K562 (cell line): ENCODE data around the gene ENDOG. TPM values are rescaled to one million over a fixed set of nuclear protein-coding genes. Genes with fewer than 3 reads are reported as not detected.

Source experiments
- E2F4 ChIP-seq: sonication (generic); formaldehyde crosslinking; IDR thresholded peaks from 2 replicates; pipeline ENCODE4 v1.8.0; 2022; ENCODE audit warnings: mild to moderate bottlenecking, low read depth, missing genetic modification reagents
- FOXJ3 ChIP-seq: sonication (generic); formaldehyde crosslinking; IDR thresholded peaks from 2 replicates; pipeline ENCODE4 v1.4.0; 2020; ENCODE audit warnings: mild to moderate bottlenecking, missing genetic modification reagents
- HES1 ChIP-seq: fragments of 450-650 bp; IDR thresholded peaks from 2 replicates; pipeline ENCODE4 v1.6.1; 2016; ENCODE audit warnings: low read depth, mild to moderate bottlenecking, moderate library complexity
- HNRNPK ChIP-seq: fragments of 200-400 bp; formaldehyde crosslinking; IDR thresholded peaks from one replicate; pipeline ENCODE4 v1.6.1; 2018; ENCODE audit warnings: mild to moderate bottlenecking, low read depth, low read length; ENCODE audit not compliant: poor library complexity, severe bottlenecking
- KDM5B ChIP-seq: fragments of 200-600 bp; sonication (generic); IDR thresholded peaks from 2 replicates; pipeline ENCODE4 v1.6.1; 2012; ENCODE audit warnings: low read depth, mild to moderate bottlenecking, moderate library complexity, low read length, control low read depth, inconsistent platforms; ENCODE audit not compliant: insufficient replicate concordance
- MED1 ChIP-seq: sonication (generic); formaldehyde crosslinking; IDR thresholded peaks from 2 replicates; pipeline ENCODE4 v1.8.1; 2023; ENCODE audit warnings: missing genetic modification reagents, borderline replicate concordance
- NRF1 ChIP-seq, 2 experiments: fragments of 450-650 bp; IDR thresholded peaks in 1 of 2; conservative IDR thresholded peaks in 1 of 2; 2 replicates each; pipeline ENCODE4 v1.6.1; 2014; ENCODE audit warnings: mild to moderate bottlenecking in 2 of 2
- RUNX1 ChIP-seq: sonication (generic); IDR thresholded peaks from 2 replicates; pipeline ENCODE4 v1.6.1; 2016; ENCODE audit warnings: antibody characterized with exemption, low read depth
- SIN3A ChIP-seq, 2 experiments: fragments of 150-350 bp in 1 of 2; IDR thresholded peaks; 2 replicates each; pipeline ENCODE4 v1.6.1; 2011 to 2016; ENCODE audit warnings: borderline replicate concordance in 2 of 2, low read depth in 2 of 2, low read length in 2 of 2, mild to moderate bottlenecking in 2 of 2, moderate library complexity in 2 of 2; ENCODE audit not compliant: control insufficient read depth in 1 of 2
- SRF ChIP-seq, 2 experiments: fragments of 250-450, 450-650 bp in 1 of 2; sonication (Bioruptor Pico) in 1 of 2; sonication (generic) in 1 of 2; formaldehyde crosslinking; IDR thresholded peaks; 2 replicates each; pipeline versions ENCODE4 v1.5.0 to v1.5.1; 2020 to 2022; ENCODE audit warnings: mild to moderate bottlenecking in 1 of 2, missing genetic modification reagents in 1 of 2
- TAF7 ChIP-seq: fragments of 450-650 bp; IDR thresholded peaks from 2 replicates; pipeline ENCODE4 v1.6.1; 2016; ENCODE audit warnings: missing genetic modification characterization, missing compliant biosample characterization
- TFAP4 ChIP-seq: sonication (generic); formaldehyde crosslinking; IDR thresholded peaks from 2 replicates; pipeline ENCODE4 v1.8.0; 2022; ENCODE audit warnings: missing genetic modification reagents, mild to moderate bottlenecking, moderate library complexity, borderline replicate concordance
- ZFP30 ChIP-seq: fragments of 250-450 bp; sonication (Bioruptor Pico); IDR thresholded peaks from 2 replicates; pipeline ENCODE4 v1.8.0; 2022; ENCODE audit warnings: moderate library complexity, mild to moderate bottlenecking, inconsistent platforms, borderline replicate concordance
- polyA plus RNA-seq, 8 experiments: library from polyadenylated mRNA; depleted of rRNA in 4 of 8; stranded (reverse) in 5 of 8; unstranded in 3 of 8; fragments of >200 nt; fragmentation: Nextera tagmentation in 2 of 8; fragmentation: Illumina TruSeq in 1 of 8; extraction: Ambion mirVana in 2 of 8; extraction: Trizol in 1 of 8; gene quantifications; 2 replicates each; pipeline versions ENCODE4 v1.2.1 to v1.2.3, GENCODE V29; 2011 to 2014; ENCODE audit warnings: inconsistent platforms in 1 of 8, missing spikeins in 1 of 8
- total RNA-seq, 7 experiments: library from RNA; depleted of rRNA in 6 of 7; stranded (reverse); fragments of >200 nt in 6 of 7; fragmentation: Illumina TruSeq in 2 of 7; extraction: Trizol in 2 of 7; gene quantifications; 2 replicates each; pipeline versions ENCODE4 v1.2.1 to v1.2.3, GENCODE V29; 2011 to 2021; ENCODE audit warnings: low replicate concordance in 1 of 7

ENDOG gene
- total and polyA plus RNA-seq, 9 of the 15 experiments (the other 6 are each of a cell fraction or from before 2014, with no cell fraction given) = 1.2 to 91.0 (median 25.5) TPM

DNA sequence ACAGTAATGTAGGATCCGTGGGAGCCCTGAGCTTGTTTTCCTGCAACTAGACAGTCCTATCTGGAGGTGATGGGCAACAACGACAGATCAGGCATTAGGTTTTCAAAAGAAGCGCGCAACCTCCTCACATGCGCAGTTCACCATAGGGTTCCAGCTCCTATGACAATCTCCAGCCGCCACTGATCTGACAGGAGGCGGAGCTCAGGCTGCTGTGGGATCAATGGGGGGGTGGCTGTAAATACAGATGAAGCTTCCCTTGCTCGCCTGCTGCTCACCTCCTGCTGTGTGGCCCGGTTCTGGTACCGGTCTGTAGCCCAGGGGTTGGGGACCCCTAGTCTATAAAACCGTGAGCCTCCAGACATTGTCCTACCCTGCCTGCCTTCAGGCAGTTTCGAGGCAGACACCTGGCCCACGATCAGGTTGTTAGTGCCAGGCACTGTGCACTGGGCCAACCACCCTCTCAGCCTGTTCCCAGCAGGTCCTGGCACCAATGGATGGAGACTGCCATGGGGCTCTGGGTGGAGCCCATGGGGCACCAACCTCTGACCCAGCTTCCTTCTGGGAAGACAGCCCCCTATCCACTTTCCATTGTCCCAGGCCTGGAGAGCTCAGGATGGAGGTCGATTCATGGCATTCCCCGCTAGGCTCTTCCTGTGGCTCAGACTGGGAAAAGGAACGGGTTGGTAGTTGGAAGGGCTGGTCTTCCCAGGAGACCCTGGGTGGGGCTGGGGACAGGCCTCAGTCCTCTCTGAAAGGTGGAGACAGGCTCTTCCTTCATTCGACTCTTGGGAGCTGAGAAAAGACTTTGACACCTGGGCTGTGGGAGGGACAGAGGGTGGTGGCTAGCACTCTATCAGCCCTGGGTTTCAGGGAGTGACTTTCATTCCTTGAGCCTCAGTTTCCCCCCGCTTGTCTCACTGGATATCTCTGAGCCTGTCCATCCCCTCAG lies 1.7 kb downstream of the ENDOG start (continued):
- no peak for TF ChIP-seq TAF7
- no peak for TF ChIP-seq HES1
- peak; percentile 7; the same call in 1 of the 2 replicates for TF ChIP-seq TFAP4
- no peak for TF ChIP-seq ZFP30
- peak; percentile 94 for TF ChIP-seq E2F4 (CRISPR knock-in tag)
- no peak for TF ChIP-seq FOXJ3 (CRISPR knock-in tag)
- TF ChIP-seq SRF (CRISPR knock-in tag; IDR thresholded peaks at IDR 0.05) = no peak
- TF ChIP-seq HNRNPK = no peak
- TF ChIP-seq MED1 (CRISPR knock-in tag) = no peak
- TF ChIP-seq RUNX1 = no peak
- TF ChIP-seq SIN3A (IDR thresholded peaks at IDR 0.05; ENCODE audit: borderline replicate concordance in 2 of 2, control insufficient read depth in 1 of 2, low read depth in 2 of 2, low read length in 2 of 2) = peak in 1 of 2 experiments; percentile 53; a peak in 1 of 4 replicates
- peak; percentile 88 to 89 for TF ChIP-seq NRF1 (conservative IDR thresholded peaks at IDR 0.05 in 1 of 2, IDR thresholded peaks at IDR 0.05 in 1 of 2)
- peak; percentile 46 for TF ChIP-seq KDM5B
